Mesodermal cell (in vitro differentiated cells): ENCODE results near the gene IQCB1.
"Not testable (repeated sequence)": the region's sequence is repeated elsewhere in the genome, so short reads cannot be mapped to it uniquely, and the experiment has no call there.

ENCODE experiments used
- H3K27ac ChIP-seq: 2 replicates; pipeline ENCODE4 v1.7.0; 2013; ENCODE audit warnings: mild to moderate bottlenecking, low read depth, low read length, moderate library complexity; ENCODE audit not compliant: severe bottlenecking
- H3K36me3 ChIP-seq: 2 replicates; pipeline ENCODE4 v1.7.1; 2013; ENCODE audit warnings: mild to moderate bottlenecking, low read length, moderate library complexity; ENCODE audit not compliant: control insufficient read depth, insufficient read depth
- H3K4me1 ChIP-seq: one replicate; pipeline ENCODE4 v1.7.1; 2013; ENCODE audit warnings: mild to moderate bottlenecking, low read length; ENCODE audit not compliant: insufficient read depth, control insufficient read depth, poor library complexity, severe bottlenecking
- H3K4me3 ChIP-seq: 2 replicates; pipeline ENCODE4 v1.7.0; 2013; ENCODE audit warnings: low read length, control low read depth, mild to moderate bottlenecking; ENCODE audit not compliant: insufficient read depth, poor library complexity, severe bottlenecking; ENCODE audit errors: extremely low read depth
- H3K9me3 ChIP-seq: 2 replicates; pipeline ENCODE4 v1.7.1; 2013; ENCODE audit warnings: mild to moderate bottlenecking, low read length, moderate library complexity; ENCODE audit not compliant: control insufficient read depth
- WGBS, 2 experiments: methylation state at CpG; one replicate each; pipeline ENCODE4 v1.1.5; 2013; ENCODE audit warnings: missing lambda C conversion rate in 2 of 2; ENCODE audit not compliant: insufficient coverage in 2 of 2; 5-methylcytosine and 5-hydroxymethylcytosine counted together

The IQCB1 gene

GRCh38 chr3:121748680-121749275 is 86.1 kb downstream of the IQCB1 start:
- H3K4me3 ChIP-seq = peak overlapping the region; percentile 85
- no peaks in the 10 kb centered on the region for H3K9me3 ChIP-seq
- WGBS, 2 experiments = 5 to 6% methylated on average over 16 to 17 of the region's 17 CpGs
- H3K4me1 ChIP-seq = no peaks in the 10 kb centered on the region
- H3K27ac ChIP-seq = peak overlapping the region; percentile 98
- peaks cover 3% of the 10 kb centered on the region for H3K36me3 ChIP-seq

- H3K36me3 ChIP-seq = peaks cover 7% of the 10 kb centered on the region
- no peak overlapping the region for H3K27ac ChIP-seq
- H3K4me1 ChIP-seq = no peaks in the 10 kb centered on the region
- no peaks in the 10 kb centered on the region for H3K9me3 ChIP-seq
- 33 to 36% methylated on average over 1 of the region's 3 CpGs for WGBS, 2 experiments
- peak overlapping the region; percentile 85 for H3K4me3 ChIP-seq
Observed at GRCh38 chr3:121747976-121748375, 86.9 kb downstream of the IQCB1 start.

GRCh38 chr3:121743106-121743505 is 91.8 kb downstream of the IQCB1 start:
- not testable (repeated sequence) for H3K4me1 ChIP-seq, H3K4me3 ChIP-seq, H3K9me3 ChIP-seq, H3K27ac ChIP-seq
- H3K36me3 ChIP-seq = peaks cover 17% of the 10 kb centered on the region
- 88 to 100% methylated on average over 1 of the region's 2 CpGs for WGBS, 2 experiments

GRCh38 chr3:121740896-121741295 is 94.0 kb downstream of the IQCB1 start:
- Histone ChIP-seq H3K4me3 (no peak overlapping the region), H3K36me3 (peaks cover 17% of the 10 kb centered on the region), H3K27ac (no peak overlapping the region), H3K4me1 (no peaks in the 10 kb centered on the region), H3K9me3 (no peaks in the 10 kb centered on the region)
- WGBS, 2 experiments = 100% methylated on average over 1 of the region's 2 CpGs; no CpG with 5 or more reads in 1 of the 2 experiments

- Histone ChIP-seq H3K4me3 (no peak overlapping the region), H3K4me1 (no peaks in the 10 kb centered on the region), H3K9me3 (no peaks in the 10 kb centered on the region), H3K27ac (no peak overlapping the region), H3K36me3 (peaks cover 15% of the 10 kb centered on the region)
Observed at GRCh38 chr3:121739902-121740301, 95.0 kb downstream of the IQCB1 start.

- H3K4me1 ChIP-seq = no peaks in the 10 kb centered on the region
- H3K27ac ChIP-seq = no peak overlapping the region
- WGBS, 2 experiments = no CpG with 5 or more reads among the region's 4 CpGs
Observed at GRCh38 chr3:121737644-121738043, 97.2 kb downstream of the IQCB1 start.

GRCh38 chr3:121736112-121736511 is 98.7 kb downstream of the IQCB1 start:
- WGBS, 2 experiments = 100% methylated on average over 1 of the region's 3 CpGs; no CpG with 5 or more reads in 1 of the 2 experiments
- no peaks in the 10 kb centered on the region for H3K9me3 ChIP-seq

More at GRCh38 chr3:121737644-121738043, 97.2 kb downstream of the IQCB1 start:
- Histone ChIP-seq H3K36me3 (peaks cover 10% of the 10 kb centered on the region), H3K9me3 (no peaks in the 10 kb centered on the region), H3K4me3 (no peak overlapping the region)

GRCh38 chr3:121735047-121735696 is 99.7 kb downstream of the IQCB1 start:
- Histone ChIP-seq H3K36me3 (peaks cover 10% of the 10 kb centered on the region), H3K9me3 (no peaks in the 10 kb centered on the region), H3K4me1 (no peaks in the 10 kb centered on the region), H3K4me3 (no peak overlapping the region), H3K27ac (no peak overlapping the region)

More at GRCh38 chr3:121736112-121736511, 98.7 kb downstream of the IQCB1 start:
- H3K4me3 ChIP-seq = no peak overlapping the region
- no peaks in the 10 kb centered on the region for H3K4me1 ChIP-seq
- no peak overlapping the region for H3K27ac ChIP-seq
- H3K36me3 ChIP-seq = peaks cover 10% of the 10 kb centered on the region

- H3K36me3 ChIP-seq = peaks cover 33% of the 10 kb centered on the region
- 93 to 95% methylated on average over 4 to 6 of the region's 8 CpGs for WGBS, 2 experiments
- no peaks in the 10 kb centered on the region for H3K9me3 ChIP-seq
- H3K27ac ChIP-seq = no peak overlapping the region
- H3K4me1 ChIP-seq = no peaks in the 10 kb centered on the region
- no peak overlapping the region for H3K4me3 ChIP-seq
Observed at GRCh38 chr3:121730940-121731687, 103.7 kb downstream of the IQCB1 start.

- Histone ChIP-seq H3K4me3 (no peak overlapping the region), H3K27ac (no peak overlapping the region), H3K4me1 (no peaks in the 10 kb centered on the region), H3K36me3 (peaks cover 86% of the 10 kb centered on the region), H3K9me3 (no peaks in the 10 kb centered on the region)
- WGBS, 2 experiments = 80 to 100% methylated on average over 1 of the region's 1 CpG
Observed at GRCh38 chr3:121724130-121724529, 110.7 kb downstream of the IQCB1 start.

- Histone ChIP-seq H3K4me1 (no peaks in the 10 kb centered on the region), H3K4me3 (no peak overlapping the region), H3K9me3 (no peaks in the 10 kb centered on the region), H3K36me3 (peaks cover 83% of the 10 kb centered on the region), H3K27ac (no peak overlapping the region)
- no CpG with 5 or more reads among the region's 1 CpG for WGBS, 2 experiments
Observed at GRCh38 chr3:121723485-121723884, 111.4 kb downstream of the IQCB1 start.
